C4-2B (cell line): Measurements from ENCODE around the gene MED1.

Experiments used
- CTCF ChIP-seq: fragments of 450-650 bp; conservative IDR thresholded peaks from 2 replicates; pipeline ENCODE4 v1.5.1; 2017; ENCODE audit warnings: mild to moderate bottlenecking
- ZFX ChIP-seq: fragments of 450-650 bp; IDR thresholded peaks from 2 replicates; pipeline ENCODE4 v1.6.1; 2017

- TF ChIP-seq CTCF (no peak), ZFX (no peak)
These were observed 93.1 kb downstream of the MED1 start for GRCh38 chr17:39357986-39358385.
